Measurements from ENCODE around the gene MED9.

DNA sequence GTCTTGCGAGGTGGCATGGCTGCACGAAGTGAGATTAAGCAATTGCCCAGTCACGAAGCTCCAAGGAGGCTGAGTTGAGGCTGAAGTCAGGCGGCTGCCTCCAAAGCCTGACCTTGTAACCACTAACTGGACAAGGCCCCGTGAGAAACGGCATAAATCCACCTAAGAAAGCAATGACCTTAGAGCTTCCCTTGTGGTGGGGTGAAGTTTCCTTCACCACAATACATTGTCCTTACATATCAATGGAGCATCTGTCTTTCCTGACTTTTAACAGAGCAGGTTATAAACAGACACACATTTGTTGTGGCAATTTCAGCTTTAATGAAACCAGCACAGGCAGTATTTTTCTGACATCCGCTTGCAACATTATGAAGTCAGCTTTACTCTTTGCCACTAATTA is 2.5 kb upstream of the MED9 start:
- TF ChIP-seq EP300 (IDR thresholded peaks at IDR 0.05) (no peak), CTCF (IDR thresholded peaks at IDR 0.05) (no peak), POLR2AphosphoS5 (IDR thresholded peaks at IDR 0.05) (no peak)

All from upper lobe of left lung (tissue), 4 donors.